ENCODE measurements around the gene PES1. TPM values are rescaled to one million over a fixed set of nuclear protein-coding genes. Genes with fewer than 3 reads are reported as not detected.
"Not testable (repeated sequence)": the region's sequence is repeated elsewhere in the genome, so short reads cannot be mapped to it uniquely, and the experiment has no call there.

Gene PES1
- total and polyA plus RNA-seq, 2 experiments from 2014 or later: 64.1 to 76.9 TPM

GRCh38 chr22:30634471-30635233, 42.9 kb upstream of the PES1 start (continued):
- no peak for TF ChIP-seq ZNF462 (CRISPR knock-in tag; IDR thresholded peaks at IDR 0.05)

GRCh38 chr22:30631469-30631868, 39.8 kb upstream of the PES1 start:
- not testable (repeated sequence) for H3K4me3 Mint-ChIP-seq; DNase-seq (ENCODE audit: low spot score); H3K27ac ChIP-seq (ENCODE audit: low read depth); H3K79me2 ChIP-seq (replicated peaks; ENCODE audit: insufficient read depth); H3K27ac Mint-ChIP-seq; H3K4me1 ChIP-seq (ENCODE audit: insufficient read depth); H3K9me2 ChIP-seq (ENCODE audit: insufficient read depth); H3F3A ChIP-seq (replicated peaks; ENCODE audit: low read depth); H3K27me3 ChIP-seq (ENCODE audit: insufficient read depth); H3K4me3 ChIP-seq; H4K20me1 ChIP-seq (replicated peaks; ENCODE audit: insufficient read depth); H2AFZ ChIP-seq; H3K36me3 ChIP-seq (ENCODE audit: insufficient read depth); H3K4me2 ChIP-seq; ATAC-seq
- peaks cover 17% of the 10 kb centered on the region for H3K36me3 Mint-ChIP-seq (ENCODE audit: low read depth)
- H3K9me3 Mint-ChIP-seq: peaks cover 12% of the 10 kb centered on the region
- H3K4me1 Mint-ChIP-seq: peaks cover 14% of the 10 kb centered on the region
- peaks cover 22% of the 10 kb centered on the region for H3K27me3 Mint-ChIP-seq (ENCODE audit: insufficient read depth, low read depth, poor library complexity)

GRCh38 chr22:30628491-30628890, 36.8 kb upstream of the PES1 start:
- ATAC-seq: no peak
- peaks cover 19% of the 10 kb centered on the region for H3K27me3 Mint-ChIP-seq (ENCODE audit: insufficient read depth, low read depth, poor library complexity)

More at GRCh38 chr22:30628491-30628890, 36.8 kb upstream of the PES1 start:
- Histone ChIP-seq H3K79me2 (replicated peaks; ENCODE audit: insufficient read depth) (no peaks in the 10 kb centered on the region), H3F3A (replicated peaks; ENCODE audit: low read depth) (no peaks in the 10 kb centered on the region), H3K36me3 (ENCODE audit: insufficient read depth) (peaks cover 3% of the 10 kb centered on the region; the same call in 1 of the 2 replicates), H3K27ac (ENCODE audit: low read depth) (no peak overlapping the region), H3K9me2 (ENCODE audit: insufficient read depth) (no peaks in the 10 kb centered on the region), H3K27me3 (ENCODE audit: insufficient read depth) (no peaks in the 10 kb centered on the region), H4K20me1 (replicated peaks; ENCODE audit: insufficient read depth) (no peaks in the 10 kb centered on the region), H3K4me3 (no peak overlapping the region), H3K4me1 (ENCODE audit: insufficient read depth) (no peaks in the 10 kb centered on the region), H2AFZ (no peak overlapping the region), H3K4me2 (no peak overlapping the region)
- peaks cover 27% of the 10 kb centered on the region for H3K36me3 Mint-ChIP-seq (ENCODE audit: low read depth)
- H3K4me3 Mint-ChIP-seq: no peak overlapping the region
- no peak overlapping the region for H3K27ac Mint-ChIP-seq
- H3K9me3 Mint-ChIP-seq: peaks cover 12% of the 10 kb centered on the region
- TF ChIP-seq EZH2phosphoT487 (IDR thresholded peaks at IDR 0.05; ENCODE audit: unreplicated experiment) (no peak), POLR2AphosphoS5 (IDR thresholded peaks at IDR 0.05; ENCODE audit: low read depth) (0 out of 2 replicates have a peak, but pooled peaks have one; percentile 7), ZNF114 (CRISPR knock-in tag; IDR thresholded peaks at IDR 0.05) (no peak), NANOG (IDR thresholded peaks at IDR 0.05; ENCODE audit: borderline replicate concordance) (no peak)
- no peak for DNase-seq (ENCODE audit: low spot score)
- H3K4me1 Mint-ChIP-seq: peaks cover 4% of the 10 kb centered on the region; the same call in 2 of the 3 replicates

Data from GM23338 (cell line).